Erythroblast (primary cell): ENCODE measurements around the gene SULF2.

Experiments used
- GATA1 ChIP-seq: IDR thresholded peaks from 2 replicates; pipeline ENCODE4 v1.6.1; 2011; ENCODE audit warnings: low read depth, mild to moderate bottlenecking, control low read depth, low read length, moderate library complexity
- POLR2A ChIP-seq: IDR thresholded peaks from 2 replicates; pipeline ENCODE4 v1.6.1; 2011; ENCODE audit warnings: mild to moderate bottlenecking, low read length

DNA sequence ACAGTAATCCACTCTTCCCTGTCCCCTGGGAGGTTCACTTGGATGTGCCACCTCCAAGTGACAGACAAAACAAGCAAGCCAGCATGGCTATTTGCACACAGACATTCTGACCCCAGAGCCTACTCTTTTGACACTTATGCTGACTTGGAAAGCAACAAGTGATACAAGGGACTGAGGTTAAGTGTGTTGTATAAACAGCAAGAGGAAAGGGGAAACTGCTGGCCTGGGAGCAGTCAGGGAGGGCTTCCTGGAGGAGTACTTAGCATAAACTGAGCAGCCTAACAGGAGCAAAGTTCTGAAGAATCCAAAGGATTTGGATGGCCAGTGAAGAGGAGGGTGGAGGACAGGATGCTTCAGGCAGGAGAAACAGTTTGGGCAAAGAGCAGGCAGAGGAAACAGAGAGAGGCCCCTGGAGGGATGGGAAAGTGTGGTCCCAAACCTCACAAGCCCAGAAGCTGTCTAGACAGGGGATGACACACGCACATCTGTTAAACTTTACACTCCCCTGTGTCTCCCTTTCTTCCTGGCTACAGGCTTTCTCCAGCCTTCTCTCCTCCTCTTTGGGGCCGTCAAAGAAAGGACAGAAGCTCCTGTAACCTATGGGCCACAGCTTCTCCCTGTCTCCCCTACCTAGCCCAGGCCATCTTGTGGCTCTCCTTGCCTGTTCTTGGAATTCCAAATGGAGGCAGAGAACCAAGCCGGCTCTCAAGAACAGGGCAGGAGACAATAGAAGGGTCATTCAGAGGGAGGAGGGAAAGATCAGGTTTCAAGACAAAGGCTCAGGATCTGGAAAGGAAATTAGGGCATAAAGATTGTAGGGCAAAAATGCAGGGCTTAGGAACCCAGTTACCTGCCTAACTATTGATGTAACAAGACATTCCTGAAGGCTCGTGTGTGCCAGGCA is 19.3 kb downstream of the SULF2 start:
- TF ChIP-seq POLR2A = no peak
- TF ChIP-seq GATA1 = no peak
